Upper lobe of left lung (tissue), 6 donors: ENCODE results near the gene LZTR1. TPM values are rescaled to one million over a fixed set of nuclear protein-coding genes. Genes with fewer than 3 reads are reported as not detected.

Source experiments
- ATAC-seq, 2 donors: fragments of 200-7000 bp; cut with Tn5 transposase; one replicate each; pipeline ENCODE4 v1.9.1; 2022; ENCODE audit warnings: mild to moderate bottlenecking in 2 of 2, moderate library complexity in 2 of 2; ENCODE audit not compliant: low FRiP score in 2 of 2
- DNase-seq, 2 donors: peaks; one replicate each; pipeline ENCODE4 v3.0.0-alpha.2; 2019 to 2020
- H3K27ac ChIP-seq, 4 donors: fragments of 200-600 bp; sonication (generic); one replicate each; pipeline ENCODE4 v1.5.1; 2016 to 2019
- H3K27me3 ChIP-seq, 4 donors: fragments of 200-600 bp; sonication (generic); one replicate each; pipeline ENCODE4 v1.5.1; 2017 to 2019
- H3K36me3 ChIP-seq, 4 donors: fragments of 200-600 bp; sonication (generic); one replicate each; pipeline ENCODE4 v1.5.1; 2016 to 2019
- H3K4me1 ChIP-seq, 4 donors: fragments of 200-600 bp; sonication (generic); one replicate each; pipeline ENCODE4 v1.5.1; 2018 to 2019
- H3K4me3 ChIP-seq, 4 donors: fragments of 200-600 bp; sonication (generic); one replicate each; pipeline ENCODE4 v1.5.1; 2017 to 2019; ENCODE audit warnings: mild to moderate bottlenecking in 2 of 4, moderate library complexity in 1 of 4
- H3K9me3 ChIP-seq, 4 donors: fragments of 200-600 bp; sonication (generic); one replicate each; pipeline ENCODE4 v1.5.1; 2018 to 2019
- EP300 ChIP-seq, 4 donors: sonication (generic); formaldehyde crosslinking; IDR thresholded peaks; one replicate each; pipeline ENCODE4 v1.5.1; 2017; ENCODE audit warnings: antibody characterized with exemption in 4 of 4, control low read depth in 2 of 4
- POLR2A ChIP-seq, 4 donors: fragments of 450-650 bp; IDR thresholded peaks; one replicate each; pipeline ENCODE4 v1.5.1; 2016 to 2017; ENCODE audit warnings: antibody characterized with exemption in 4 of 4, mild to moderate bottlenecking in 2 of 4
- POLR2AphosphoS5 ChIP-seq, 2 donors: sonication (generic); formaldehyde crosslinking; IDR thresholded peaks; one replicate each; pipeline ENCODE4 v1.5.1; 2017; ENCODE audit warnings: antibody characterized with exemption in 2 of 2
- WGBS, 2 donors: methylation state at CpG; one replicate each; pipeline ENCODE4 v1.1.5; 2017 to 2018; 5-methylcytosine and 5-hydroxymethylcytosine counted together
- total RNA-seq, 6 donors: library from RNA; depleted of rRNA in 4 of 6; stranded (reverse); fragments of >200 nt in 4 of 6; gene quantifications; one replicate each; pipeline versions ENCODE4 v1.1.0 to v1.2.1, GENCODE V29; 2016 to 2021
- TF ChIP-seq, protein P1 (sequence below), 6 experiments: fragments of 450-650 bp in 4 of 6; fragments of 200-600 bp in 2 of 6; sonication (generic) in 2 of 6; IDR thresholded peaks; one replicate each; pipeline ENCODE4 v1.5.1; 2016 to 2019; ENCODE audit warnings: antibody characterized with exemption in 6 of 6
- donor health status: DM: no; HTN: no; CAD: no; lungs with moderate emphysema.
- donor health status: DM: no; HTN: yes; CAD: no; lungs with severe emphysema.

LZTR1 gene
- total RNA-seq, 6 donors from 2014 or later: 33.7 to 114 (median 63.2) TPM

DNA sequence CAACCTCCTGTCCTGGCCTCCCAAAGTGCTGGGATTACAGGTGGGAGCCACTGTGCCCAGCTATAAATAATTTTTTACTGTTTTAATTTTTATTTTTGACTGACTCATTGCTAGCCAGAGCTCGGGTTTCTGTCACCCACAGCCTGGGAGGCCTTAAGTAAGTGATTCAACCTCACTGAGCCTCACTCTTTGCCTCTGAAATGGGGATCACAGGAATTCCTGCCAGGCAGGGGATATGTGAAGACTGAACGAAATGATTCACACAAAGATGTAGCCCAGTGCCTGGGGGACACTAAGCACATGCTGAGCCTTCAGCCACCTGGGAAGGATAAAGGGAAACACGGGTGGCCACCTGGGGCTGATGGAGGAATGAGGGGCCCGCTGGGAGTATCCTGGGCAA lies 59.8 kb downstream of the LZTR1 start:
- TF ChIP-seq EP300 (IDR thresholded peaks at IDR 0.05) (no peak), POLR2AphosphoS5 (IDR thresholded peaks at IDR 0.05) (no peak), POLR2A (IDR thresholded peaks at IDR 0.05) (no peak)
- WGBS, 2 donors: 77 to 85% methylated on average over 2 to 4 of the region's 4 CpGs
- H3K27ac ChIP-seq: no peak overlapping the region
- ATAC-seq (no peak), DNase-seq (no peak)
- no peaks in the 10 kb centered on the region for H3K9me3 ChIP-seq
- no peaks in the 10 kb centered on the region for H3K36me3 ChIP-seq
- H3K27me3 ChIP-seq: no peaks in the 10 kb centered on the region
- peaks cover 12 to 20% (median 14%) of the 10 kb centered on the region in 4 donors for H3K4me1 ChIP-seq
- H3K4me3 ChIP-seq: no peak overlapping the region

DNA sequence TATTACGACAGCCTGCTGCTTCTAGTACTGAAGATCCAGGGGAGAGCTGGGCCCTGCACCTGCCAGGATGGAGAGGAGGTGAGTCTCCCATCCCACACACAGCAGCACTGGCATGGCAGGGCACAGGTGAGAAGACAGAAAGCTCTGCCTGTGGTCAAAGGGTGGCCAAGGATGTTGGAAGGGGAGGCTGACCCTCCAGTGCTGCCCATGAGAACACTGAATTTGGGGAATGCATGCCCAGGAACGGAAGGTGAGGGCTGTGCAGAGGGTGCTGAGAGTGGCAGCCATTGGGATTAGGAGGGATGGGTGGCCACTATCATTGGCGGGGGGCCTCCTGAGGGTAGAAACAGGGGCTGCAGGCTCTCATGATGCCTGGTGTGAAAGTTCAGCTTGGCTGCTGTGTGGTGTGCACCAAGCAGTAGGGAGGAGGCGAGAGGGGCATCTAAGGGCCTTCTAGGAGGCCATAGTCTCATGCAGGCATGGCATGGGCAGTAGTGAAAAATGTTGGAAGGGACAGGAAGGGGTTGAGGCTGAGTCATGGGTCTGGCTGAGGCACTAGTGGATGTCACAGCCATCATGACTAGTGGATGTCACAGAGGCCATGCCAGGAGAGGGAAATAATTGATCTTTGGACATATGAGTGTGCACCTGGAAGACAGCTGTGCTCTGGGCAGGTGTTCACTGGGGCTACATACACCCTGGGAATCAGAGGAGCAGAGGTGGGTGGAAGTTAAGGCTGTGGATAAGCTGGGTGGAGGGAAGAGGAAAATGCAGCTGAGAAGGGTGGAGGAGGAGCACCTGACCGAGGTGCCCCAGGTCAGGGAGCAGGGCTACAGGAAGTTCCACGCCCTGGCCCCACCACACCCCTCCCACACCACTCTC lies 61.1 kb downstream of the LZTR1 start:
- TF ChIP-seq, protein P1, sequence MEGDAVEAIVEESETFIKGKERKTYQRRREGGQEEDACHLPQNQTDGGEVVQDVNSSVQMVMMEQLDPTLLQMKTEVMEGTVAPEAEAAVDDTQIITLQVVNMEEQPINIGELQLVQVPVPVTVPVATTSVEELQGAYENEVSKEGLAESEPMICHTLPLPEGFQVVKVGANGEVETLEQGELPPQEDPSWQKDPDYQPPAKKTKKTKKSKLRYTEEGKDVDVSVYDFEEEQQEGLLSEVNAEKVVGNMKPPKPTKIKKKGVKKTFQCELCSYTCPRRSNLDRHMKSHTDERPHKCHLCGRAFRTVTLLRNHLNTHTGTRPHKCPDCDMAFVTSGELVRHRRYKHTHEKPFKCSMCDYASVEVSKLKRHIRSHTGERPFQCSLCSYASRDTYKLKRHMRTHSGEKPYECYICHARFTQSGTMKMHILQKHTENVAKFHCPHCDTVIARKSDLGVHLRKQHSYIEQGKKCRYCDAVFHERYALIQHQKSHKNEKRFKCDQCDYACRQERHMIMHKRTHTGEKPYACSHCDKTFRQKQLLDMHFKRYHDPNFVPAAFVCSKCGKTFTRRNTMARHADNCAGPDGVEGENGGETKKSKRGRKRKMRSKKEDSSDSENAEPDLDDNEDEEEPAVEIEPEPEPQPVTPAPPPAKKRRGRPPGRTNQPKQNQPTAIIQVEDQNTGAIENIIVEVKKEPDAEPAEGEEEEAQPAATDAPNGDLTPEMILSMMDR (IDR thresholded peaks at IDR 0.05): no peak
- no peak for TF ChIP-seq POLR2AphosphoS5 (IDR thresholded peaks at IDR 0.05)
- DNase-seq (no peak), ATAC-seq (no peak)
- Histone ChIP-seq H3K27me3 (no peaks in the 10 kb centered on the region), H3K27ac (no peak overlapping the region), H3K4me1 (peaks cover 12 to 16% (median 14%) of the 10 kb centered on the region in 4 donors), H3K4me3 (no peak overlapping the region), H3K9me3 (no peaks in the 10 kb centered on the region), H3K36me3 (no peaks in the 10 kb centered on the region)
- 77 to 80% methylated on average over 6 of the region's 6 CpGs for WGBS, 2 donors

- TF ChIP-seq POLR2A (IDR thresholded peaks at IDR 0.05): no peak
- TF ChIP-seq EP300 (IDR thresholded peaks at IDR 0.05): no peak
- TF ChIP-seq POLR2AphosphoS5 (IDR thresholded peaks at IDR 0.05): no peak
- TF ChIP-seq, protein P1 (IDR thresholded peaks at IDR 0.05): no peak
- Histone ChIP-seq H3K4me1 (peaks cover 12 to 16% (median 14%) of the 10 kb centered on the region in 4 donors), H3K4me3 (peak overlapping the region in 1 of 4 donors; percentile 53), H3K27ac (peak overlapping the region in 1 of 4 donors; percentile 49), H3K27me3 (no peaks in the 10 kb centered on the region), H3K9me3 (no peaks in the 10 kb centered on the region), H3K36me3 (no peaks in the 10 kb centered on the region)
- 85 to 87% methylated on average over 10 to 15 of the region's 15 CpGs for WGBS, 2 donors
- no peak for ATAC-seq
- DNase-seq: no peak
These were observed 61.9 kb downstream of the LZTR1 start for GRCh38 chr22:21043860-21044535.

DNA sequence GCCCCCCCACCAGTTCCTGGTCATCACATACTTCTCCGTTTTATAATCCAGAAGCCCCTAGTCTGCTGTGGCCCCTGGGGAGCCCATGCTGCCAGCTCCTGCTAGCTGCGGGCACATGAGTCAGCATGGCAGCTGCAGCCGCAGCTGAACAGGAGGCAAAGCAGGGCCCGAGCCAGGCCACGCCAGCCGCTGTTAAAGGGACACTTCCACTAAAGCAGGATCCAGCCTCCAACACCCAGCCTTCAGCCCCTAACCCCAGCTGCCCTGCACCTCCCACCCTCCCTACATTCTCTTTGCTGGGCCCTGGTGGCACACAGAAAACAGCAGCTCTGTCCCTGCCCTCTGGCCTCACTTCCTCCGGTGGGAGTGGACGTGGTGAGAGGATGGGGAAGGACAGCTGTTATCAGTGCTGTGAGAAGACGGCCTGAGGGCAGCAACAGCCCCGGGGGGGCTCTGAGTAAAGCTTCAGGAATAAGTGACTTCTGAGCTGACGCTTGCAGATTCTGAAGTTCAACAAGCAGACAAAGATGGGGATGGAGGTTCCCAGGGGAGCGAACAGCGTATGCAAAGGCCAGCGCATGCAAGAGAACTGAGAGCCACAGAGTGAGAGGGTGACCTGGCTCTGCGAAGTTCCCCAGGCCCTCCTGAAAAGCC lies 63.0 kb downstream of the LZTR1 start:
- 20 to 26% methylated on average over 13 to 15 of the region's 15 CpGs for WGBS, 2 donors
- peak; percentile 1 to 46 for ATAC-seq
- Histone ChIP-seq H3K36me3 (no peaks in the 10 kb centered on the region), H3K4me3 (peak overlapping the region in 3 of 4 donors; percentile 31 to 53 (median 42)), H3K27ac (peak overlapping the region in 1 of 4 donors; percentile 49), H3K4me1 (peaks cover 12 to 16% (median 14%) of the 10 kb centered on the region in 4 donors), H3K27me3 (no peaks in the 10 kb centered on the region), H3K9me3 (no peaks in the 10 kb centered on the region)
- peak in 1 of 2 donors; percentile 83 for DNase-seq
- TF ChIP-seq, protein P1 (IDR thresholded peaks at IDR 0.05): no peak
- TF ChIP-seq POLR2A (IDR thresholded peaks at IDR 0.05): no peak
- TF ChIP-seq POLR2AphosphoS5 (IDR thresholded peaks at IDR 0.05): no peak
- TF ChIP-seq EP300 (IDR thresholded peaks at IDR 0.05): no peak
